HG02571 (cell line): ENCODE measurements around the gene RFLNA.

Experiments
- ATAC-seq: cut with Tn5 transposase; IDR thresholded peaks from one replicate; pipeline ENCODE4 v1.9.1; 2021; ENCODE audit warnings: mild to moderate bottlenecking, moderate library complexity; ENCODE audit not compliant: unreplicated experiment

RFLNA gene

DNA sequence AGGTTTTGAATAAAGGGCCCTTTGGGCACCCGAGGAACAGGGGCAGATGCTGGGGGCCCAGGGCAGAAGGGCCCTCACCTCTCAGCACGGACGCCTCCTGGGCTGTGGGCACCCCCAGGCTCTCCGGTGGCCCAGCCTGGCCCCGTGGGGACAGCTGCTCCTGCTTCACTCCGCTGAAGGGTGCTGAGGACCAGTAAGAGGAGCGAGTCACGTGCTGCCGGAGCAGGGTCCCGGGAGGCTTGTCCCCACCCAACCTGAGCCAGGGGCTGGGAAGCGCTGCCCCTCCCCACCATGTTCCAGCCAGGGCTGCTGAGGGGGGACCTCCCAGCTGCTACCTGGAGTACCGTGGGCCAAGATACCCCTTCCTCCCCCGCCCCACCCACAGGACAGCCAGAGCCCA is 59.5 kb downstream of the RFLNA start:
- ATAC-seq, result no peak

DNA sequence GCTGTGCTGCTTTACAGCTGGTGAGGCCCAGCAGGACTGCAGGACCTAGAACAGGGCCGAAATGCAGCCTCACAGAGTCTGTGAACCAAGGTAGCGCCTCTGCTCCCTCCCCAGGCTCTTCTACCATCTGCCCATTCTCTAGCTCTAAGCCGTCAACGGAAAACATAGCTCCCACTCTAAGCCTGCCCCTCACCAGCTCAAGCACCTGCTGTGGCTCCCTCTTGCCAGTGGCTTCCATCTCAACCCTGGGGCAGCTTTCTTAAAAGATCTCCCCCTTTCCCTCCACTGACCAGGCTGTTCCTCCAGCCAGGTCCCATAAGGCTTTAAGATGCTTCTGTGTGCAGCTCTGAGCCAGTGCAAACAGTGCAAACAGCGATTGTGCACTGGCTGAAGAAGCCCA is 61.3 kb downstream of the RFLNA start:
- no peak for ATAC-seq

DNA sequence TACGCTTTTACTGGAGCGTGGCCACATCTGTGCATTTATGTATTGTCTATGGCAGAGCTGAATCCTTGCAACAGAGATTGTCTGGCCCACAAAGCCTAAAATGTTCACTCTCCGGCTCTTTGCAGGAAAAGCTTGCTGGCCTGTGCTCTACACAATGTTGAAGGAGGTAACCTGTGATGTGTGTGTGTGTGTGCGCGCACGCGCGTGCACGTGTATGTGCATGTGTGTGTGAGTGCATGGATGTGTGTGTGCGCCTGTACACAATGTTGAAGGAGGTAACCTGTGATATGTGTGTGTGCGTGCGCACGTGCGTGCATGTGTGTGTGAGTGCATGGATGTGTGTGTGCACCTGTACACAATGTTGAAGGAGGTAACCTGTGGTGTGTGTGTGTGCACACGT is 62.7 kb downstream of the RFLNA start:
- ATAC-seq, result no peak

DNA sequence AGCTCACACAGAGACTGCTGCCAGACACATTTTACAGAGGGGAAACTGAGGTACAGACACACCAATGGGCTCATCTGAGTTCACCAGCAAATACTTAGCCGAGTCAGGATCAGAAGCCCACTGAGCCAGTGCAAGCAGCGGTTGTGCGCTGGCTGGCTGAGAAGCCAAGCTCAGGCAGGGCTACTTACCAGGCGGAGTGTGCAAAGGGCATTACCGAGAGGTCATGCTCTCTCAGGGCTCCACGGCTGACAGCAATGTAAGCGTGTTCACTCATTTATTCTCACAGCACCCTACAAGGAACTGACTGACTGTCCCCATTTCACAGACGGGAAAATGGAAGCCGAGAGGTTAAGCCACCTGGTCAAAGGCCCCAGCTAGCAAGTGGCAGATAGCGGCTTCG is 63.7 kb downstream of the RFLNA start:
- ATAC-seq, result no peak

DNA sequence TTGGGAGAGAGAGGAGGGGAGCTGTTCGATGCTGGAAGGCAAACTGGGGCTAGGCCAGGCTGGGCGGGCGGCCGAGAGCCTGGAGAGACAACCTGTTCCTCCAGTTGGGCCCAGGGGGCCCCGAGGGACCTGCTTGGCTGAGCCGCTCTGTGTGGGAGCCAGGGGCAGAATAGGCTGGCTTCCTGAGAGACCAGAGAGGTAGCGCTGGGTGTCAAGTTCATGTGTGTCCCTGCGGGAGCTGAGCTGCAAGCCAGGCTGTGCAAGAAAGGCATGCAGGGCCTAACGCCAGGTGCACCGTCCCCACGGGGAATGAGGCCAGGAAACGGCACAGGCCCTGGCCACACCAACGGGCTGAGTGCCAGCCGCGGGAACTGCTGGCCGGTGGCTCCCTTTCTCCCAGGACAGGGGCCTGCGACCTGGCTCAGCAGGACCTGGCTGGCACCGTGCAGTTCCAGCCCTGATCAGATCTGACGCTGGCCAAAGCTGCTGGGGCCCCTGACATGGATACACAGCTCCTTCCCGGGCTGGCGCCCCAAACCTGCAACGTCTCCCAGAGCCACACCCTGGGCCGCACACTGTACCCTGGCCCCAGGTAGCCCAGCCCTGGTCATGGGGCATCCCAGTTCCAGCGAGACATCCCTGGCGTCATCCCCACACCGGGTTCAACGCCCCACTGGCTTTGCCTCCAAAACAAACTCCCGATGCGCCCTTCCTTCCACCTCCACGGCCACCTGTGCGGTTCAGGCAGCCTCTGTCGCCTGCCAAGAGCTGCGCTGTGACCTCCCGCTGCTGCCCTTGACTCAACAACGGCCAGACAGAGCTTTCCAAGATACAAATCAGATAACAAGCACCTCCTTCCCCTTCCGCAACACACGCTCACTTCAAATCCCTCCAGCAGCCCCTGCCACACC is 65.0 kb downstream of the RFLNA start:
- ATAC-seq, result no peak

DNA sequence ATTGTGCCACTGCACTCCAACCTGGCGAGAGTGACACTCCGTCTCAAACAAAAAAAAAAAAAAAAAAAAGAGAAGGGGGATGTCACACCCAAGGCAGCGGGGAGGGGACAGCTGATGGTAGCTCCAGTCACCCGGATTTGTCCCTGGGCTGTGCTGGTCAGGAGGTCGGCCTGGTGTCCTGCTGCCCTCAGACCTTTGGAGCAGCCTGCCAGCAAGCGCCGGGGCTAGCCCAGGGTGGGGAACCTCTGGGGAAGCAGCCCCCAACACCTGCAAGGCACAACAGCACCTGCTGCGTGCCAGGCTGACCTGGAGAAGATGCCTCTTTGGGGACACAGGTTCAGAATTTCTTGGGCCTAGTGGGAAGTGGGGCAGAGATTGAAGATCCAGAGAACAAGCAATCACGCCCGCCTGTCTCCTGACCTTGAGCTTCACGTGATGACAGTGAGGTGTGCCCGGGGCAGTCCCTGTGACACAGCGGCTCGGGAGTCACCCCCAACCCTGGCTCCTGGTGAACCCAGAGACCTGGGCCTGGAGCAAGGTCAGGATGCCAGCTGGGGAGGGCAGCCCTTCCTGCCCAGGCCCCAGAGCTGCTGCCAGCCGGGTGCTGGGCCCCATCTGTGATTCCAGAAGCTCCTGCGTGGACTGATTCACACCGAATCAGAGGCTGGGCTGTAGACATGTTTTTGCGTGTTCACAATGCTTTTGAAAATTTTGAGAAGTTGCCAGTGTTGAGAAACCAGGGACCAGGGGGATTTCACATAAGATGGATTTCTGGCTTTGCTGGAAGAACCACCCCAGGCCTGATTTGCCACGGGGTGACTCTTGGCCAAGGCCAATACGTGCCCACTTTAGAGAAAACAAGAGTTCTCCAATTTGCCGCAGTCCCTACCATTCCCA is 66.4 kb downstream of the RFLNA start:
- no peak for ATAC-seq

DNA sequence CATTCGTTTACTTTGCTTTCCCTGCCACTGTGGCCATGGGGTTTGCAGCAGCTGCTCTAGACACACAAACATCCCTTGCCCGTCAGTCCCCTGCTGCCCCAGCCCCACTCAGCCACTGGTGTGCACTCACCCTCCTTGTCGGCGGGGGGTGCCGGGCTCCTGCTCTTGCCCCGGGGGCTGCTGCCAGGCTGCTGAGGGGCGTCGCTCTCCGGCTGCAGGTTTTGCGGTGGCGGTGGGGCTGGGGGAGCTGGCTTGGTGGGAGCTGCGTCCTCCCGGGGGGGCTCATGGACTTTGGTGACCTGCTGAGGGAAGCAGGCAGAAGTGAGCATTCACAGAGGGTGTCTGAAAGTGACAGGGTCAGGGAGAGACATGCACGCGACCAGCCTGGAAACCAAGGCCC is 67.1 kb downstream of the RFLNA start:
- ATAC-seq, result no peak

DNA sequence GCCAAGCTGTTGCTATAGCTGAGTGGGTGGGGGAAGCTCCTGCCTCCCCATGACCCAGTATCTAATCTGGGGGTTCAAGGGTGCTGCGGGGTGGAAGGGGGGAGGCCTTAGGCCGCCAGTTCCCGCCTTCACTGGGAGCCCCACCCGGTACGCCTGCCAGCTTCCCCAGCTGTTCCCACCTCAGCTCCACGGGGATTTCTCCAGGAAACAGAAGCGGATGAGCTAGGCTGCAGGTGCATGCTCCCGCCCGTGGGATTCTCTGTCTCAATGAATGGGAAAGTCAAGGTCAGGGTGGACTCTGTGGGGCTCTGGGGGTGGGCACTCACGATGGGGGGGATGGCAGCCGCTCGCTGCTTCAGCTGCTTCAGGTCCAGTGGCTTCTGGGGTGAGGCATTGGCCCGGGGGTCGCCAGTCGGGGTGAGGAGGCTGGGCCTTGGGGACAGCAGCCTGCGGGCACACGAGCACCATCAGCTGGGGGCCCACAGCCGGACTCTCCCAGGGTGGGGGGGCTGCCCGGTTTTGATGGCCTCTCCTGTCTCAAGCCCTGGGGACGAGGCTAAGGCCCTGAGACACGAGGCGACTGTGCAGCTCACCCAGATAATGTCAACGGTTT is 68.6 kb downstream of the RFLNA start:
- ATAC-seq, result no peak

DNA sequence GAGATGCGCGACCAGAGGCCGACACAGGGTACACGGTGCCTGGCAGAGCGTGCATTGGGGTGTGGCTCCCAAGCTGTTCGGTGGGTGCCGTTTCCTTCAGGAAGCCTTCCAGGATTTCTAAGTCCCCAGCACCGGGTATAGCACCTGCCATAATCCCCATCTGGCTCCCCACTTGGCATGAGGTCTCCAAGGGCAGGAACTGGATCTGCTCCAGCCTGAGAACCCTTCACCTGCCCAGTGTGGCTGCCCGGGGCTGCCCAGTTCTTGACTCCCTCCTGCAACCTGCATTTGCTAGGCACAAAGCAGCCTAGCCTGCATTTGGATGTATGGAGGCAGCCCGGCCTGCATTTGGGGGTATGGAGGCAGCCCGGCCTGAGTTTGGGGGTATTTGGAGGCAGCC is 69.7 kb downstream of the RFLNA start:
- ATAC-seq, result no peak
